Endodermal cell (in vitro differentiated cells): Measurements from ENCODE around the gene PBOV1. TPM values are rescaled to one million over a fixed set of nuclear protein-coding genes. Genes with fewer than 3 reads are reported as not detected.
"Not testable (repeated sequence)": the region's sequence is repeated elsewhere in the genome, so short reads cannot be mapped to it uniquely, and the experiment has no call there.

Source experiments
- DNase-seq: peaks from one replicate; pipeline ENCODE4 v3.0.0-alpha.2; 2017
- H3K27ac ChIP-seq: 2 replicates; pipeline ENCODE4 v1.5.1; 2013; ENCODE audit warnings: mild to moderate bottlenecking, low read depth, low read length, moderate library complexity
- H3K27me3 ChIP-seq: 2 replicates; pipeline ENCODE4 v1.6.1; 2013; ENCODE audit warnings: mild to moderate bottlenecking, low read length, moderate library complexity; ENCODE audit not compliant: insufficient read depth, control insufficient read depth, poor library complexity, severe bottlenecking
- H3K36me3 ChIP-seq: 2 replicates; pipeline ENCODE4 v1.7.0; 2013; ENCODE audit warnings: mild to moderate bottlenecking, low read length, moderate library complexity; ENCODE audit not compliant: control insufficient read depth, insufficient read depth
- H3K4me1 ChIP-seq: one replicate; pipeline ENCODE4 v1.7.0; 2013; ENCODE audit warnings: low read length; ENCODE audit not compliant: control insufficient read depth, insufficient read depth
- H3K4me3 ChIP-seq: 2 replicates; pipeline ENCODE4 v1.5.1; 2013; ENCODE audit warnings: mild to moderate bottlenecking, low read length, moderate library complexity
- H3K9ac ChIP-seq: 2 replicates; pipeline ENCODE4 v1.6.1; 2013; ENCODE audit warnings: mild to moderate bottlenecking, low read length, moderate library complexity; ENCODE audit not compliant: poor library complexity, severe bottlenecking; ENCODE audit errors: extremely low read depth
- H3K9me3 ChIP-seq: 2 replicates; pipeline ENCODE4 v1.6.1; 2013; ENCODE audit warnings: mild to moderate bottlenecking, low read length, moderate library complexity; ENCODE audit not compliant: control insufficient read depth
- H3K27ac Mint-ChIP-seq: 2 replicates; pipeline ENCODE4 v1.8.0; 2020; ENCODE audit warnings: mixed read lengths
- H3K27me3 Mint-ChIP-seq: 2 replicates; pipeline ENCODE4 v1.8.0; 2021; ENCODE audit warnings: mild to moderate bottlenecking, mixed read lengths; ENCODE audit not compliant: insufficient read depth
- H3K36me3 Mint-ChIP-seq: 2 replicates; pipeline ENCODE4 v1.8.0; 2020; ENCODE audit warnings: low read depth, mixed read lengths
- H3K4me1 Mint-ChIP-seq: 2 replicates; pipeline ENCODE4 v1.8.0; 2020; ENCODE audit warnings: mixed read lengths
- H3K4me3 Mint-ChIP-seq: 2 replicates; pipeline ENCODE4 v1.8.0; 2020; ENCODE audit warnings: mild to moderate bottlenecking, moderate library complexity, mixed read lengths
- H3K9me3 Mint-ChIP-seq: 2 replicates; pipeline ENCODE4 v1.8.0; 2020; ENCODE audit warnings: mild to moderate bottlenecking, mixed read lengths
- WGBS, 2 experiments: methylation state at CpG; one replicate each; pipeline versions ENCODE4 v1.1.5 to v1.1.7; 2013; ENCODE audit warnings: missing lambda C conversion rate in 2 of 2, mixed read lengths in 1 of 2; ENCODE audit not compliant: insufficient coverage in 1 of 2, insufficient read length in 1 of 2; 5-methylcytosine and 5-hydroxymethylcytosine counted together
- total RNA-seq, 2 donors: library from RNA; stranded (reverse); fragmentation: NEBNext Ultra II Directional in 1 of 2; extraction: Animal tissue kit (Norgen Biotek cat#: 25700) in 1 of 2; gene quantifications; 2 replicates in 1 of 2; 3 replicates in 1 of 2; pipeline ENCODE4 v1.2.1, GENCODE V29; 2021
- TF ChIP-seq, protein P1 (sequence below): fragments of 200-600 bp; sonication (generic); conservative IDR thresholded peaks from 2 replicates; pipeline ENCODE4 v1.5.0; 2021; ENCODE audit warnings: antibody characterized with exemption, mild to moderate bottlenecking

Gene PBOV1
- total RNA-seq, 2 donors from 2014 or later: not detected

DNA sequence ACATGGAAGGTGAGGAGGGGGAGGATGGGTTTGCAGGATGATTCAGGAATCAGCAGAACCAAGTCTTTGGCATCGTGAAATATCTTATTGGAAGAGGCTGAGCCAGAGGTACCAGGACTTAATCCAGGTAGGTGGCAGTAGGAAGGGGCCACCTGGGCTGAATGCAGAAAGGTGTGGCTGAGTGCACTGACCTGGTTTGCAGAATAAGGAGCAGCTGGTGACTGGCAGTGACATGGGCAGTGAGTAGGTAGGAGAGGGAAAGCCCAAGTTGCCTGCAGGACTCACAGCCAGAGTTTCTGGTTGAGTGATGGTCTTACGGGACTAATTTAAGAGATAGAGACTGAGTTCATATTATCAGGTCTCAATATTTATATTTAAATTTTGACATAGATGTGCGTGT lies 1.1 kb upstream of the PBOV1 start:
- peaks cover 9% of the 10 kb centered on the region for H3K4me1 Mint-ChIP-seq
- no peaks in the 10 kb centered on the region for H3K27me3 Mint-ChIP-seq
- H3K9ac ChIP-seq: no peak overlapping the region
- H3K9me3 Mint-ChIP-seq: no peaks in the 10 kb centered on the region
- no peaks in the 10 kb centered on the region for H3K36me3 Mint-ChIP-seq
- H3K4me1 ChIP-seq: no peaks in the 10 kb centered on the region
- no peak overlapping the region for H3K4me3 Mint-ChIP-seq
- no peak overlapping the region for H3K27ac ChIP-seq
- no peaks in the 10 kb centered on the region for H3K27me3 ChIP-seq
- WGBS, 2 experiments: 82 to 88% methylated on average over 1 to 3 of the region's 3 CpGs
- H3K27ac Mint-ChIP-seq: no peak overlapping the region
- TF ChIP-seq, protein P1, sequence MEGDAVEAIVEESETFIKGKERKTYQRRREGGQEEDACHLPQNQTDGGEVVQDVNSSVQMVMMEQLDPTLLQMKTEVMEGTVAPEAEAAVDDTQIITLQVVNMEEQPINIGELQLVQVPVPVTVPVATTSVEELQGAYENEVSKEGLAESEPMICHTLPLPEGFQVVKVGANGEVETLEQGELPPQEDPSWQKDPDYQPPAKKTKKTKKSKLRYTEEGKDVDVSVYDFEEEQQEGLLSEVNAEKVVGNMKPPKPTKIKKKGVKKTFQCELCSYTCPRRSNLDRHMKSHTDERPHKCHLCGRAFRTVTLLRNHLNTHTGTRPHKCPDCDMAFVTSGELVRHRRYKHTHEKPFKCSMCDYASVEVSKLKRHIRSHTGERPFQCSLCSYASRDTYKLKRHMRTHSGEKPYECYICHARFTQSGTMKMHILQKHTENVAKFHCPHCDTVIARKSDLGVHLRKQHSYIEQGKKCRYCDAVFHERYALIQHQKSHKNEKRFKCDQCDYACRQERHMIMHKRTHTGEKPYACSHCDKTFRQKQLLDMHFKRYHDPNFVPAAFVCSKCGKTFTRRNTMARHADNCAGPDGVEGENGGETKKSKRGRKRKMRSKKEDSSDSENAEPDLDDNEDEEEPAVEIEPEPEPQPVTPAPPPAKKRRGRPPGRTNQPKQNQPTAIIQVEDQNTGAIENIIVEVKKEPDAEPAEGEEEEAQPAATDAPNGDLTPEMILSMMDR: no peak
- DNase-seq: no peak
- no peak overlapping the region for H3K4me3 ChIP-seq
- no peaks in the 10 kb centered on the region for H3K9me3 ChIP-seq
- peaks cover 3% of the 10 kb centered on the region for H3K36me3 ChIP-seq

DNA sequence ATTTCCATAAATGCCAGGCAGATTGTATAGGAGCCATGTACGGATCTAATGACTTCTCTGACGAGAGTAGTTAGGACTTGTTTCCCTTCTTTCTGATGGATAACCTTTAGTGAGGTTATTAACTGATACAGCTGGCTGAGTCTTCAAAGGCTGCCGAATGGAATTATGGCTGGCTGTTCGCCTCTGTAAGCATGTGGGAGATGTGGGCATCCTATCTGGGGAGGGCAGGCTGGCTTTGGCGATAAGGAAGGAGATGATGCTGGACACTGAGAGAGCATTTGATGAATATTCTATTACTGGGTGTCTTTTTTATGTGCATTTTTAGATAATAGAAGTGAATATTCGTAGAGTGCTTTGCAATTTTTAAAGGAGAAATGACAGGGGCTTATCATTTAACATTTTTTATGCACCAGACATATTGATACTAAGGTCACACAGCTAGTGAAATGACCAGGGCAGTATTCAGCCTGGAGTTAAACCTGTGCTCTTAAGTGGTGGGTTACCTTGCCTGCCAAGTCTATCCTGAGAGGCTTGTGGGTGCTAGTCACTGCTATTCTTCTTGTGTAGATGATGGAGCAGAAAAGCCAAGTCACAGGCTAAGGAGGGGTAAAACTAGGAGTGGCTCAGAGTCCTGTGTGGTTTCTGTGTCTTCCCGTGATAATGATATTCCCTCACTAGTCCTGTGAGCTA lies 3.1 kb downstream of the PBOV1 start:
- H3K4me3 Mint-ChIP-seq: no peak overlapping the region
- Histone ChIP-seq H3K27me3 (no peaks in the 10 kb centered on the region), H3K27ac (no peak overlapping the region), H3K9me3 (no peaks in the 10 kb centered on the region), H3K9ac (no peak overlapping the region), H3K4me3 (no peak overlapping the region), H3K4me1 (no peaks in the 10 kb centered on the region), H3K36me3 (peaks cover 8% of the 10 kb centered on the region)
- H3K27me3 Mint-ChIP-seq: no peaks in the 10 kb centered on the region
- TF ChIP-seq, protein P1: no peak
- no peak overlapping the region for H3K27ac Mint-ChIP-seq
- H3K4me1 Mint-ChIP-seq: peaks cover 8% of the 10 kb centered on the region
- H3K9me3 Mint-ChIP-seq: no peaks in the 10 kb centered on the region
- no peak for DNase-seq
- WGBS, 2 experiments: 95 to 100% methylated on average over 5 to 7 of the region's 7 CpGs
- no peaks in the 10 kb centered on the region for H3K36me3 Mint-ChIP-seq

DNA sequence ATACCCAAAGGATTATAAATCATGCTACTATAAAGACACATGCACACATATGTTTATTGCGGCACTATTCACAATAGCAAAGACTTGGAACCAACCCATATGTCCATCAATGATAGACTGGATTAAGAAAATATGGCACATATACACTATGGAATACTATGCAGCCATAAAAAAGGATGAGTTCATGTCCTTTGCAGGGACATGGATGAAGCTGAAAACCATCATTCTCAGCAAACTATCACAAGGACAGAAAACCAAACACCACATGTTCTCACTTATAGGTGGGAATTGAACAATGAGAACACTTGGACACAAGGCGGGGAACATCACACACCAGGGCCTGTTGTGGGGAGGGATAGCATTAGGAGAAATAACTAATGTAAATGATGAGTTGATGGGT lies 5.8 kb downstream of the PBOV1 start:
- H3K27ac ChIP-seq, H3K9ac ChIP-seq, H3K9me3 Mint-ChIP-seq, H3K27me3 ChIP-seq, H3K4me3 ChIP-seq, H3K27ac Mint-ChIP-seq, H3K4me1 ChIP-seq, DNase-seq, H3K36me3 Mint-ChIP-seq, H3K27me3 Mint-ChIP-seq, H3K4me1 Mint-ChIP-seq, H3K4me3 Mint-ChIP-seq, H3K9me3 ChIP-seq: not testable (repeated sequence)
- 100% methylated on average over 1 of the region's 2 CpGs for WGBS, 2 experiments
- H3K36me3 ChIP-seq: peaks cover 10% of the 10 kb centered on the region

DNA sequence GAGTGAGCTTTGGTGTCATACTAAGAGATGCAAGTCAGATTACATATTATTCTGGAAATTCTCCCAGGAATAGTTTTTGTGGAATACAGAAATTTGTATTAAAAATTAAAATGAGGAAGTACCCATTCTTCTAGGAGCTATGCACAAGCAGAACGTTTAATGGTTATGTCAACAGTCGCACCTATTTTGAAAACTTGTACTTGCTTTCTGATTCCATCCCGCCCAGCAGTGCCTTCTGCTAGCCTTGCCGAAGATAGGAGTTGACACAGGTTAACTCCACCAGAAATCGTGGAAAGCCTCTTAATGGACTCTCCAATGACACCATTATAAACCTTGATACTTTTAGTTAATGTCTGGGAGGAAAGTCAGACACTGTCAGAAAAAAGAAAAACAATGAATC lies 6.7 kb downstream of the PBOV1 start:
- H3K27ac Mint-ChIP-seq: no peak overlapping the region
- Histone ChIP-seq H3K4me3 (no peak overlapping the region), H3K27me3 (no peaks in the 10 kb centered on the region), H3K27ac (no peak overlapping the region), H3K36me3 (peaks cover 10% of the 10 kb centered on the region), H3K9me3 (no peaks in the 10 kb centered on the region), H3K9ac (no peak overlapping the region), H3K4me1 (no peaks in the 10 kb centered on the region)
- H3K9me3 Mint-ChIP-seq: no peaks in the 10 kb centered on the region
- no peak for DNase-seq
- H3K36me3 Mint-ChIP-seq: no peaks in the 10 kb centered on the region
- 87 to 90% methylated on average over 3 to 5 of the region's 5 CpGs for WGBS, 2 experiments
- peaks cover 2% of the 10 kb centered on the region for H3K4me1 Mint-ChIP-seq
- TF ChIP-seq, protein P1: no peak
- no peak overlapping the region for H3K4me3 Mint-ChIP-seq
- no peaks in the 10 kb centered on the region for H3K27me3 Mint-ChIP-seq
